Endodermal cell (in vitro differentiated cells): ENCODE data around the gene ANKRD34A. TPM values are rescaled to one million over a fixed set of nuclear protein-coding genes. Genes with fewer than 3 reads are reported as not detected.

ENCODE experiments used
- DNase-seq: peaks from one replicate; pipeline ENCODE4 v3.0.0-alpha.2; 2017
- H3K27ac ChIP-seq: 2 replicates; pipeline ENCODE4 v1.5.1; 2013; ENCODE audit warnings: mild to moderate bottlenecking, low read depth, low read length, moderate library complexity
- H3K27me3 ChIP-seq: 2 replicates; pipeline ENCODE4 v1.6.1; 2013; ENCODE audit warnings: mild to moderate bottlenecking, low read length, moderate library complexity; ENCODE audit not compliant: insufficient read depth, control insufficient read depth, poor library complexity, severe bottlenecking
- H3K36me3 ChIP-seq: 2 replicates; pipeline ENCODE4 v1.7.0; 2013; ENCODE audit warnings: mild to moderate bottlenecking, low read length, moderate library complexity; ENCODE audit not compliant: control insufficient read depth, insufficient read depth
- H3K4me1 ChIP-seq: one replicate; pipeline ENCODE4 v1.7.0; 2013; ENCODE audit warnings: low read length; ENCODE audit not compliant: control insufficient read depth, insufficient read depth
- H3K4me3 ChIP-seq: 2 replicates; pipeline ENCODE4 v1.5.1; 2013; ENCODE audit warnings: mild to moderate bottlenecking, low read length, moderate library complexity
- H3K9ac ChIP-seq: 2 replicates; pipeline ENCODE4 v1.6.1; 2013; ENCODE audit warnings: mild to moderate bottlenecking, low read length, moderate library complexity; ENCODE audit not compliant: poor library complexity, severe bottlenecking; ENCODE audit errors: extremely low read depth
- H3K9me3 ChIP-seq: 2 replicates; pipeline ENCODE4 v1.6.1; 2013; ENCODE audit warnings: mild to moderate bottlenecking, low read length, moderate library complexity; ENCODE audit not compliant: control insufficient read depth
- H3K27ac Mint-ChIP-seq: 2 replicates; pipeline ENCODE4 v1.8.0; 2020; ENCODE audit warnings: mixed read lengths
- H3K27me3 Mint-ChIP-seq: 2 replicates; pipeline ENCODE4 v1.8.0; 2021; ENCODE audit warnings: mild to moderate bottlenecking, mixed read lengths; ENCODE audit not compliant: insufficient read depth
- H3K36me3 Mint-ChIP-seq: 2 replicates; pipeline ENCODE4 v1.8.0; 2020; ENCODE audit warnings: low read depth, mixed read lengths
- H3K4me1 Mint-ChIP-seq: 2 replicates; pipeline ENCODE4 v1.8.0; 2020; ENCODE audit warnings: mixed read lengths
- H3K4me3 Mint-ChIP-seq: 2 replicates; pipeline ENCODE4 v1.8.0; 2020; ENCODE audit warnings: mild to moderate bottlenecking, moderate library complexity, mixed read lengths
- H3K9me3 Mint-ChIP-seq: 2 replicates; pipeline ENCODE4 v1.8.0; 2020; ENCODE audit warnings: mild to moderate bottlenecking, mixed read lengths
- WGBS, 2 experiments: methylation state at CpG; one replicate each; pipeline versions ENCODE4 v1.1.5 to v1.1.7; 2013; ENCODE audit warnings: missing lambda C conversion rate in 2 of 2, mixed read lengths in 1 of 2; ENCODE audit not compliant: insufficient coverage in 1 of 2, insufficient read length in 1 of 2; 5-methylcytosine and 5-hydroxymethylcytosine counted together
- total RNA-seq, 2 donors: library from RNA; stranded (reverse); fragmentation: NEBNext Ultra II Directional in 1 of 2; extraction: Animal tissue kit (Norgen Biotek cat#: 25700) in 1 of 2; gene quantifications; 2 replicates in 1 of 2; 3 replicates in 1 of 2; pipeline ENCODE4 v1.2.1, GENCODE V29; 2021
- TF ChIP-seq, protein P1 (sequence below): fragments of 200-600 bp; sonication (generic); conservative IDR thresholded peaks from 2 replicates; pipeline ENCODE4 v1.5.0; 2021; ENCODE audit warnings: antibody characterized with exemption, mild to moderate bottlenecking

The ANKRD34A gene
- total RNA-seq, 2 donors from 2014 or later: 0.55 to 1.4 TPM

DNA sequence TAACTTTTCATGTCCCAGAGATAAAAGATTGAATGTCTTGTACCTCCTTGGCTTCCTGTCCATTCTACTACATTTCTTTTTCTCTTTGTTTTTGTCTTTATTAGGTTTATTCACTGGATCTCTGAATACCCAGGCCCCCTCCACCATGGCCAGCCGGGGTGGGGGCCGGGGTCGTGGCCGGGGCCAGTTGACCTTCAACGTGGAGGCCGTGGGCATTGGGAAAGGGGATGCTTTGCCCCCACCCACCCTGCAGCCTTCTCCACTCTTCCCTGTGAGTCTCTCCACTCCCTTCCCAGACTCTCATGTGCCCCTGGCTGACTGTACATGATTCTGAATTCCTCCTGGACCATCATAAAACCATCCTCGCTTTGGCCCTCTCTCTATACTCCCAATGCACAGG, 10.3 kb upstream of the ANKRD34A start:
- no peak for DNase-seq
- H3K9ac ChIP-seq: no peak overlapping the region
- H3K9me3 ChIP-seq: no peaks in the 10 kb centered on the region
- Mint-ChIP-seq H3K27me3 (no peaks in the 10 kb centered on the region), H3K9me3 (no peaks in the 10 kb centered on the region), H3K4me1 (no peaks in the 10 kb centered on the region), H3K27ac (peak overlapping the region; percentile 2), H3K36me3 (no peaks in the 10 kb centered on the region), H3K4me3 (no peak overlapping the region)
- WGBS, 2 experiments: 95 to 100% methylated on average over 6 to 7 of the region's 7 CpGs
- TF ChIP-seq, protein P1, sequence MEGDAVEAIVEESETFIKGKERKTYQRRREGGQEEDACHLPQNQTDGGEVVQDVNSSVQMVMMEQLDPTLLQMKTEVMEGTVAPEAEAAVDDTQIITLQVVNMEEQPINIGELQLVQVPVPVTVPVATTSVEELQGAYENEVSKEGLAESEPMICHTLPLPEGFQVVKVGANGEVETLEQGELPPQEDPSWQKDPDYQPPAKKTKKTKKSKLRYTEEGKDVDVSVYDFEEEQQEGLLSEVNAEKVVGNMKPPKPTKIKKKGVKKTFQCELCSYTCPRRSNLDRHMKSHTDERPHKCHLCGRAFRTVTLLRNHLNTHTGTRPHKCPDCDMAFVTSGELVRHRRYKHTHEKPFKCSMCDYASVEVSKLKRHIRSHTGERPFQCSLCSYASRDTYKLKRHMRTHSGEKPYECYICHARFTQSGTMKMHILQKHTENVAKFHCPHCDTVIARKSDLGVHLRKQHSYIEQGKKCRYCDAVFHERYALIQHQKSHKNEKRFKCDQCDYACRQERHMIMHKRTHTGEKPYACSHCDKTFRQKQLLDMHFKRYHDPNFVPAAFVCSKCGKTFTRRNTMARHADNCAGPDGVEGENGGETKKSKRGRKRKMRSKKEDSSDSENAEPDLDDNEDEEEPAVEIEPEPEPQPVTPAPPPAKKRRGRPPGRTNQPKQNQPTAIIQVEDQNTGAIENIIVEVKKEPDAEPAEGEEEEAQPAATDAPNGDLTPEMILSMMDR: no peak
- H3K36me3 ChIP-seq: no peaks in the 10 kb centered on the region
- H3K27me3 ChIP-seq: no peaks in the 10 kb centered on the region
- H3K4me1 ChIP-seq: peaks cover 6% of the 10 kb centered on the region
- no peak overlapping the region for H3K4me3 ChIP-seq
- no peak overlapping the region for H3K27ac ChIP-seq

DNA sequence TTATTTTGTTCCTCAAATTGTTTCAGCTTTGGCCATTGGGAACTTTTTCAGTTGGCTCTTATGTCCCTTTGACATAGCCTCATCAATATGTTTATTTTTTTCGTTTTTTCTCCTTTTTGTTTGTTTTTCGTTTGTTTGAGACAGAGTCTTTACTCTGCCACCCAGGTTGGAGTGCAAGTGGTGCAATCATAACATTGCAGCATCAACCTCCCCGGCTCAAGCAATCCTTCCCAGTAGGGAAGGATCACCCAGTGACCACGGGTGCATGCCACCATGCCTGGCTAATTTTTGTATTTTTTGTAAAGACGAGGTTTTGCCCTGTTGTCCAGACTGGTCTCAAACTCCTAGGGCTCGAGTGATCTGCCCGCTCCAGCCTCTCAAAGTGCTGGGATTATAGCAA, 8.2 kb upstream of the ANKRD34A start:
- no peak overlapping the region for H3K4me3 ChIP-seq
- TF ChIP-seq, protein P1: no peak
- Mint-ChIP-seq H3K27ac (no peak overlapping the region), H3K9me3 (peaks cover under 1% of the 10 kb centered on the region), H3K4me1 (no peaks in the 10 kb centered on the region), H3K27me3 (peaks cover 2% of the 10 kb centered on the region), H3K4me3 (no peak overlapping the region), H3K36me3 (peaks cover 4% of the 10 kb centered on the region)
- no peaks in the 10 kb centered on the region for H3K36me3 ChIP-seq
- DNase-seq: peak; percentile 19
- no peaks in the 10 kb centered on the region for H3K4me1 ChIP-seq
- H3K27me3 ChIP-seq: no peaks in the 10 kb centered on the region
- 91 to 94% methylated on average over 5 to 7 of the region's 7 CpGs for WGBS, 2 experiments
- no peak overlapping the region for H3K27ac ChIP-seq
- no peak overlapping the region for H3K9ac ChIP-seq
- H3K9me3 ChIP-seq: peaks cover 1% of the 10 kb centered on the region

DNA sequence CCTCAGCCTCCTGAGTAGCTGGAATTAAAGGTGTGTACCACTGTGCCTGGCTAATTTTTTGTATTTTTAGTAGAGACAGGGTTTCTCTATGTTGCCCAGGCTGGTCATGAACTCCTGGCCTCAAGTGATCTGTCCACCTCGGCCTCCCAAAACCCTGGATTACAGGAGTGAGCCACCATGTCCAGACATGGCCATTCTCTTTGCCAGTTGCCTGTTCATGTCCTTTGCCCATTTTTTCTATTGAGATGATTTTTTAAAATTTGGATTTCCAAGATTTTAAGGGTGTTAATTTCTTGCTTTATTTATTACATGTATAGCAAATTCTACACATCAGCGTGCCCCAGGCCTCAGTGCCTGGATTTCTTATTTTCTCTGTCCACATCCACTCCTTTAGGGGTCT, 2.9 kb upstream of the ANKRD34A start:
- no peaks in the 10 kb centered on the region for H3K36me3 ChIP-seq
- peaks cover 7% of the 10 kb centered on the region for H3K36me3 Mint-ChIP-seq
- WGBS, 2 experiments: 90 to 92% methylated on average over 1 to 2 of the region's 2 CpGs
- peaks cover 18% of the 10 kb centered on the region for H3K27me3 Mint-ChIP-seq
- H3K27ac Mint-ChIP-seq: no peak overlapping the region
- H3K27ac ChIP-seq: no peak overlapping the region
- TF ChIP-seq, protein P1: no peak
- no peak for DNase-seq
- peaks cover 10% of the 10 kb centered on the region for H3K9me3 ChIP-seq
- H3K4me1 Mint-ChIP-seq: peaks cover 13% of the 10 kb centered on the region
- peaks cover 3% of the 10 kb centered on the region for H3K4me1 ChIP-seq
- H3K4me3 Mint-ChIP-seq: no peak overlapping the region
- no peak overlapping the region for H3K9ac ChIP-seq
- no peak overlapping the region for H3K4me3 ChIP-seq
- H3K9me3 Mint-ChIP-seq: peaks cover 12% of the 10 kb centered on the region
- peaks cover 8% of the 10 kb centered on the region for H3K27me3 ChIP-seq
